ENCODE data around the gene TRPM3.
"Not testable (repeated sequence)": the region's sequence is repeated elsewhere in the genome, so short reads cannot be mapped to it uniquely, and the experiment has no call there.

Gene TRPM3

GRCh38 chr9:70668751-70669150, 452.7 kb downstream of the TRPM3 start:
- H3K4me3 ChIP-seq (ENCODE audit: low read depth, low read length) = no peak overlapping the region
- no peak for TF ChIP-seq CTCF (IDR thresholded peaks at IDR 0.05; ENCODE audit: borderline replicate concordance, insufficient read depth, low read depth, low read length)

GRCh38 chr9:70658765-70659164, 462.7 kb downstream of the TRPM3 start:
- no peak overlapping the region for H3K4me3 ChIP-seq (ENCODE audit: low read depth, low read length)
- no peak for TF ChIP-seq CTCF (IDR thresholded peaks at IDR 0.05; ENCODE audit: borderline replicate concordance, insufficient read depth, low read depth, low read length)

- TF ChIP-seq CTCF (IDR thresholded peaks at IDR 0.05; ENCODE audit: borderline replicate concordance, insufficient read depth, low read depth, low read length) = no peak
- H3K4me3 ChIP-seq (ENCODE audit: low read depth, low read length) = no peak overlapping the region
Measured at GRCh38 chr9:70656281-70656680, 465.1 kb downstream of the TRPM3 start.

- H3K4me3 ChIP-seq (ENCODE audit: low read depth, low read length) = no peak overlapping the region
- no peak for TF ChIP-seq CTCF (IDR thresholded peaks at IDR 0.05; ENCODE audit: borderline replicate concordance, insufficient read depth, low read depth, low read length)
Measured at GRCh38 chr9:70654144-70654543, 467.3 kb downstream of the TRPM3 start.

GRCh38 chr9:70644627-70645026, 476.8 kb downstream of the TRPM3 start:
- H3K4me3 ChIP-seq (ENCODE audit: low read depth, low read length) = not testable (repeated sequence)

- no peak for TF ChIP-seq CTCF (IDR thresholded peaks at IDR 0.05; ENCODE audit: borderline replicate concordance, insufficient read depth, low read depth, low read length)
Measured at GRCh38 chr9:70642341-70642740, 479.1 kb downstream of the TRPM3 start.

GRCh38 chr9:70641631-70642030, 479.8 kb downstream of the TRPM3 start:
- H3K4me3 ChIP-seq (ENCODE audit: low read depth, low read length) = no peak overlapping the region
- no peak for TF ChIP-seq CTCF (IDR thresholded peaks at IDR 0.05; ENCODE audit: borderline replicate concordance, insufficient read depth, low read depth, low read length)

More at GRCh38 chr9:70642341-70642740, 479.1 kb downstream of the TRPM3 start:
- H3K4me3 ChIP-seq (ENCODE audit: low read depth, low read length) = no peak overlapping the region

- TF ChIP-seq CTCF (IDR thresholded peaks at IDR 0.05; ENCODE audit: borderline replicate concordance, insufficient read depth, low read depth, low read length) = no peak
- H3K4me3 ChIP-seq (ENCODE audit: low read depth, low read length) = no peak overlapping the region
Measured at GRCh38 chr9:70641031-70641430, 480.4 kb downstream of the TRPM3 start.
